Heart left ventricle (tissue), 16 donors: Measurements from ENCODE around the gene ECHS1. TPM values are rescaled to one million over a fixed set of nuclear protein-coding genes. Genes with fewer than 3 reads are reported as not detected.

Source experiments
- ATAC-seq, 4 donors: fragments of 200-7000 bp; cut with Tn5 transposase; one replicate each; pipeline ENCODE4 v1.9.1; 2020 to 2022; ENCODE audit warnings: moderate library complexity in 4 of 4, mild to moderate bottlenecking in 3 of 4, moderate number of reproducible peaks in 1 of 4
- DNase-seq, 5 donors: peaks; one replicate each; pipeline ENCODE4 v3.0.0-alpha.2; 2020
- H3K27ac ChIP-seq, 12 donors: fragments of 200-600 bp; sonication (generic) in 4 of 12; one replicate each; pipeline versions ENCODE4 v1.5.0 to v1.8.0; 2016 to 2022; ENCODE audit warnings: mild to moderate bottlenecking in 2 of 12
- H3K27me3 ChIP-seq, 9 donors: fragments of 200-600 bp; sonication (generic) in 2 of 9; one replicate each; pipeline versions ENCODE4 v1.5.1 to v1.8.0; 2016 to 2022; ENCODE audit warnings: mild to moderate bottlenecking in 3 of 9
- H3K36me3 ChIP-seq, 9 donors: fragments of 200-600 bp; sonication (generic) in 2 of 9; one replicate each; pipeline versions ENCODE4 v1.5.0 to v1.8.0; 2018 to 2022; ENCODE audit warnings: mild to moderate bottlenecking in 2 of 9
- H3K4me1 ChIP-seq, 12 donors: fragments of 200-600 bp; sonication (generic) in 4 of 12; one replicate each; pipeline versions ENCODE4 v1.5.0 to v1.8.0; 2016 to 2022; ENCODE audit warnings: mild to moderate bottlenecking in 3 of 12
- H3K4me3 ChIP-seq, 12 donors: fragments of 200-600 bp; sonication (generic) in 4 of 12; one replicate each; pipeline versions ENCODE4 v1.5.0 to v1.8.0; 2017 to 2022; ENCODE audit warnings: mild to moderate bottlenecking in 9 of 12, moderate library complexity in 4 of 12
- H3K9me3 ChIP-seq, 12 donors: fragments of 200-600 bp; sonication (generic) in 4 of 12; one replicate each; pipeline versions ENCODE4 v1.5.0 to v1.8.0; 2016 to 2022; ENCODE audit warnings: mild to moderate bottlenecking in 1 of 12
- CTCF ChIP-seq, 12 donors: fragments of 200-600 bp; sonication (generic) in 4 of 12; IDR thresholded peaks; one replicate each; pipeline versions ENCODE4 v1.5.0 to v1.8.0; 2018 to 2022; ENCODE audit warnings: antibody characterized with exemption in 12 of 12, mild to moderate bottlenecking in 5 of 12
- POLR2A ChIP-seq, 2 donors: fragments of 450-650 bp; IDR thresholded peaks; one replicate each; pipeline ENCODE4 v1.6.1; 2017; ENCODE audit warnings: antibody characterized with exemption in 2 of 2, mild to moderate bottlenecking in 2 of 2, moderate library complexity in 2 of 2
- WGBS, 4 donors: extraction: QIAGEN DNeasy Blood & Tissue Kit in 2 of 4; methylation state at CpG; one replicate each; pipeline versions ENCODE4 v1.1.5 to v1.1.7; 2013 to 2018; 5-methylcytosine and 5-hydroxymethylcytosine counted together
- intact Hi-C, 10 donors: fragments of 100-400 bp; cut with DNase I; formaldehyde crosslinking; loops; one replicate each; pipeline versions ENCODE4 v1.11.1 to v1.14.2; 2022
- polyA plus RNA-seq, 2 donors: library from polyadenylated mRNA; stranded (reverse); fragments of 200-250 nt; gene quantifications; one replicate each; pipeline ENCODE4 v1.2.3, GENCODE V29; 2013
- total RNA-seq, 9 donors: library from RNA; depleted of rRNA in 2 of 9; stranded (reverse); fragments of >200 nt in 2 of 9; fragmentation: NEBNext Ultra II Directional in 3 of 9; extraction: Animal tissue kit (Norgen Biotek cat#: 25700) in 3 of 9; gene quantifications; one replicate each; pipeline versions ENCODE4 v1.1.0 to v1.2.4, GENCODE V29; 2016 to 2023
- donor health status: ischemic (EF 13 %, LVEDD 7.1; RV severe dilation, severe dysfunction).
- donor health status: healthy with polysubstance abuse.
- donor health status: DM: no; HTN: yes; CAD: no.
- donor health status: DM: no; HTN: no; CAD: no.
- donor health status: ischemic (EF 25% LVEDD 6.9; RV normal size, moderate dysfunction).
- donor health status: ischemic (EF 25% LVEDD 5.7; RV mildly dilated, moderate dysfunction).
- donor health status: healthy.
- donor health status: DM: yes; HTN: yes; CAD: no.
- donor health status: ischemic (EF 35%, LVEDD 5.7; RV mildly dilated, moderate dysfunction).
- donor health status: nonischemic (EF 11% LVEDD 7.7; RV severe dilation, severe dysfunction).
- donor health status: DM: yes; HTN: yes; CAD: no.
- donor health status: PGD.
- donor health status: ischemic (EF 29% LVEDD 5.4; RV normal size, mild dysfunction).
- donor health status: nonischemic (EF 23%, LVEDD 6.1; RV moderate dilation, normal function).

The ECHS1 gene
- total and polyA plus RNA-seq, 11 donors, result 132 to 303 (median 201) TPM

- ATAC-seq, result no peak
- H3K4me3 ChIP-seq, result no peak overlapping the region
- DNase-seq, result no peak
- no peaks in the 10 kb centered on the region for H3K9me3 ChIP-seq
- H3K27ac ChIP-seq, result no peak overlapping the region
- H3K4me1 ChIP-seq, result peaks cover 0 to 3% (median 0%) of the 10 kb centered on the region in 12 donors
- H3K36me3 ChIP-seq, result peaks cover 5 to 98% (median 85%) of the 10 kb centered on the region in 9 donors
- TF ChIP-seq CTCF (IDR thresholded peaks at IDR 0.05), result no peak
- TF ChIP-seq POLR2A (IDR thresholded peaks at IDR 0.05), result no peak
- no peaks in the 10 kb centered on the region for H3K27me3 ChIP-seq
- intact Hi-C loops, result no loop called here
- 90 to 97% (median 94%) methylated on average over 11 to 13 of the region's 13 CpGs for WGBS, 4 donors
These were observed 6.4 kb downstream of the ECHS1 start for GRCh38 chr10:133366751-133367150.

GRCh38 chr10:133366130-133366478 lies 7.0 kb downstream of the ECHS1 start:
- intact Hi-C loops, result no loop called here
- TF ChIP-seq POLR2A (IDR thresholded peaks at IDR 0.05), result no peak
- TF ChIP-seq CTCF (IDR thresholded peaks at IDR 0.05), result no peak
- Histone ChIP-seq H3K4me1 (peaks cover 0 to 3% (median 0%) of the 10 kb centered on the region in 12 donors), H3K9me3 (peaks cover 0 to 2% (median 0%) of the 10 kb centered on the region in 12 donors), H3K27ac (no peak overlapping the region), H3K27me3 (no peaks in the 10 kb centered on the region), H3K4me3 (no peak overlapping the region), H3K36me3 (peaks cover 5 to 96% (median 88%) of the 10 kb centered on the region in 9 donors)
- WGBS, 4 donors, result 82 to 90% (median 85%) methylated on average over 13 to 17 of the region's 17 CpGs
- ATAC-seq (no peak), DNase-seq (no peak)

GRCh38 chr10:133365461-133366129 lies 7.6 kb downstream of the ECHS1 start:
- H3K4me3 ChIP-seq, result no peak overlapping the region
- peaks cover 0 to 4% (median 0%) of the 10 kb centered on the region in 12 donors for H3K9me3 ChIP-seq
- TF ChIP-seq POLR2A (IDR thresholded peaks at IDR 0.05), result no peak
- no peak for TF ChIP-seq CTCF (IDR thresholded peaks at IDR 0.05)
- H3K4me1 ChIP-seq, result peaks cover 0 to 3% (median 0%) of the 10 kb centered on the region in 12 donors
- intact Hi-C loops, result no loop called here
- ATAC-seq, result no peak
- H3K27ac ChIP-seq, result peak overlapping the region in 2 of 12 donors; percentile 54 to 71
- DNase-seq, result no peak
- WGBS, 4 donors, result 81 to 88% (median 86%) methylated on average over 13 of the region's 13 CpGs
- H3K27me3 ChIP-seq, result no peaks in the 10 kb centered on the region
- H3K36me3 ChIP-seq, result peaks cover 5 to 90% (median 83%) of the 10 kb centered on the region in 9 donors

GRCh38 chr10:133364645-133365431 lies 8.3 kb downstream of the ECHS1 start:
- ATAC-seq (peak in 2 of 4 donors; percentile 27 to 51), DNase-seq (no peak)
- WGBS, 4 donors, result 66 to 74% (median 70%) methylated on average over 26 to 29 of the region's 29 CpGs
- peaks cover 0 to 4% (median 0%) of the 10 kb centered on the region in 12 donors for H3K9me3 ChIP-seq
- no peak for TF ChIP-seq POLR2A (IDR thresholded peaks at IDR 0.05)
- TF ChIP-seq CTCF (IDR thresholded peaks at IDR 0.05), result no peak
- H3K36me3 ChIP-seq, result peaks cover 5 to 83% (median 75%) of the 10 kb centered on the region in 9 donors
- H3K4me3 ChIP-seq, result no peak overlapping the region
- intact Hi-C loops, result no loop called here
- H3K4me1 ChIP-seq, result peaks cover 0 to 3% (median 0%) of the 10 kb centered on the region in 12 donors
- H3K27ac ChIP-seq, result peak overlapping the region in 6 of 12 donors; percentile 12 to 71 (median 35)
- H3K27me3 ChIP-seq, result no peaks in the 10 kb centered on the region
